AG09309 (cell line): ENCODE results near the gene RAP2C.

Source experiments
- DNase-seq: peaks from one replicate; pipeline ENCODE4 v3.0.0-alpha.2; 2010; ENCODE audit warnings: low read depth
- H3K4me3 ChIP-seq: 2 replicates; pipeline ENCODE4 v1.5.1; 2011; ENCODE audit warnings: mild to moderate bottlenecking, low read depth, low read length, moderate library complexity; ENCODE audit not compliant: control insufficient read depth
- CTCF ChIP-seq: IDR thresholded peaks from 2 replicates; pipeline ENCODE4 v1.5.1; 2011; ENCODE audit warnings: mild to moderate bottlenecking, low read depth, low read length, inconsistent platforms; ENCODE audit not compliant: insufficient read depth, control insufficient read depth; ENCODE audit errors: missing control alignments

Gene RAP2C

DNA sequence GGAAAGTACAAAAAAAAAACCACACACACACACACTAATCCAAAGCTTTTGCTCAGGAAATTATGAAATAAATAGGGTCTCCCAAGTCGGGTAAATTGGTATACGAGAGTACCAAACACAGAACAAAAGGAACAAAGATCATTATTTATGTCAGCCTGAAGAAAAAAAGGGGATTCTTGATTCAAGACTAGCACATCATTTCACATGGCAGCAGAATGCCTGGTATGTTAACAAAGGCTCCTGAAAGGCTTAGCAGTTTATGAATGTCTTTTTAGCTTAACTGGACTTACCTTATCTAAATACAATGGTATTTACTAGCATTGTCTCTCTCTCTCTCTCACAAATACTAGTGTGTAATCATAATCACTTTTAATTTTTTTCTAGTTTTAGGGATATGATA is 11.3 kb downstream of the RAP2C start:
- DNase-seq = no peak
- no peak overlapping the region for H3K4me3 ChIP-seq
- no peak for TF ChIP-seq CTCF

DNA sequence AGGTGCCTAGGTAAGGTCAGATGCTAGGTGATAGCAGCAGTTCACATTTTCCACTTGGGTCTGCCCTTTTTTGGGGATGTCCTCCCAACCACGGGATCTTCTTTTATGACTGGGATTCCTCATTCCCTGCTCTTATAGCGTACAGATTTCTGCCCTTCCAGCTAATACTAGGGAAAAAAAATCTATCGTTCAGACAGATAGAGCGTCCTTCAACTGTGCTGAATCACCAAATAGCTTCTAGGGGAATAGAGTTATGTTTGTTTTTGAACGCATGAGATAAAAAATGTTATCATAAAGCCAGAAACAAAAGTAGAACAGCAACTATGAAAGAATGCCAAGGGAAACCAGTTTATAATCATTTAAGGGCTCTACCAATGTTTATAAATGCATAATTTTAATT is 13.0 kb downstream of the RAP2C start:
- DNase-seq = no peak
- TF ChIP-seq CTCF = no peak
- no peak overlapping the region for H3K4me3 ChIP-seq

GRCh38 chrX:132204629-132205028 is 14.6 kb downstream of the RAP2C start:
- no peak for DNase-seq
- TF ChIP-seq CTCF = no peak
- H3K4me3 ChIP-seq = no peak overlapping the region

- no peak for TF ChIP-seq CTCF
- no peak overlapping the region for H3K4me3 ChIP-seq
- no peak for DNase-seq
Observed at GRCh38 chrX:132200976-132201375, 18.3 kb downstream of the RAP2C start.

GRCh38 chrX:132199941-132200340 is 19.3 kb downstream of the RAP2C start:
- no peak overlapping the region for H3K4me3 ChIP-seq
- no peak for TF ChIP-seq CTCF
- no peak for DNase-seq

DNA sequence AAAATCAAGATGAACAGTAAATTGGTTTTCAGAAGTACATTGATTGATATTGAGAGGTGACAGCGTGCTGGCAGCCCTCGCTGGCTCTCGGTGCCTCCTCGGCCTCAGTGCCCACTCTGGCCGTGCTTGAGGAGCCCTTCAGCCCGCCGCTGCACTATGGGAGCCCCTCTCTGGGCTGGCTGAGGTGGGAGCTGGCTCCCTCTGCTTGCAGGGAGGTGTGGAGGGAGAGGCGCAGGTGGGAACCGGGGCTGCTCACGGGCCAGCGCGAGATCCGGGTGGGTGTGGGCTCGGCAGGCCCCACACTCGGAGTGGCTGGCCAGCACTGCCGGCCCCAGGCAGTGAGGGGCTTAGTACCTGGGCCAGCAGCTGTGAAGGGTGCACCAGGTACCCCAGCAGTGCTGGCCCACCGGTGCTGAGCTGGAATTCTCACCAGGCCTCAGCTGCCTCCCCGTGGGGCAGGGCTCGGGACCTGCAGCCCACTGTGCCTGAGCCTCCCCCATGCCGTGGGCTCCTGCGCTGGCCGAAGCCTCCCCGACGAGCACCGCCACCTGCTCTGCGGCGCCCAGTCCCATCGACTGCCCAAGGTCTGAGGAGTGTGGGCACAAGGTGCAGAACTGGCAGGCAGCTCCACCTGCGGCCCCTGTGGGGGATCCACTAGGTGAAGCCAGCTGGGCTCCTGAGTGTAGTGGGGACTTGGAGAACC is 25.2 kb downstream of the RAP2C start:
- H3K4me3 ChIP-seq = no peak overlapping the region
- no peak for TF ChIP-seq CTCF
- no peak for DNase-seq

DNA sequence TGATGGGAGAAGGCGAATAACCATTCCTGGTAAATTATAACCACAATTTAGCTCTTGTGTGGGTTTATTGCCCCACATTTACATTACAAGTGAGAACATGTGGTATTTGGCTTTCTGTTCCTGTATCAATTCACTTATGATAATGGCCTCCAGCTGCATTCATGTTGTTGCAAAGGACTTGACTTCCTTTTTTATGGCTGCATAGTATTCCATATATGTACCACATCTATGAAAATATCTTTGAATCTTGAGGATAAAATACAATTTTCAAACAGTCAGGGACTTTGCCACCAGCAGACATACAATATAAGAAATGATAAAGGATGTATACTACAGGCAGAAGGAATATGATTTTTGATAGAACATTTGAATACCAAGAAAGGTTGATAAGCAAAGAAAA is 27.3 kb downstream of the RAP2C start:
- DNase-seq = no peak
- TF ChIP-seq CTCF = no peak
- H3K4me3 ChIP-seq = no peak overlapping the region
